Stimulated activated effector memory CD8-positive, alpha-beta T cell treated with anti-CD3 and anti-CD28 coated beads, Interleukin-12 subunit alpha, Interleukin-12 subunit beta, amount 100 ng/mL, for 72 hours (primary cell): Measurements from ENCODE around the gene CCM2.

ENCODE experiments used
- ATAC-seq: fragments of 150-1000 bp; cut with Tn5 transposase; 2 replicates; pipeline ENCODE4 v1.10.0; 2021
- DNase-seq, 2 donors: peaks; one replicate each; pipeline ENCODE4 v3.0.0; 2021 to 2022; ENCODE audit warnings: low spot score in 2 of 2
- H3K27ac Mint-ChIP-seq: one replicate; pipeline ENCODE4 v1.8.0; 2022; ENCODE audit warnings: mild to moderate bottlenecking, mixed read lengths
- H3K36me3 Mint-ChIP-seq: one replicate; pipeline ENCODE4 v1.8.0; 2022; ENCODE audit warnings: mild to moderate bottlenecking, mixed read lengths
- H3K4me1 Mint-ChIP-seq: one replicate; pipeline ENCODE4 v1.8.0; 2022; ENCODE audit warnings: mixed read lengths
- H3K4me3 Mint-ChIP-seq: one replicate; pipeline ENCODE4 v1.8.0; 2022; ENCODE audit warnings: mild to moderate bottlenecking, mixed read lengths
- H3K9me3 Mint-ChIP-seq: one replicate; pipeline ENCODE4 v1.8.0; 2022; ENCODE audit warnings: mixed read lengths

CCM2 gene

GRCh38 chr7:45066409-45066808 lies 66.4 kb downstream of the CCM2 start:
- no peak overlapping the region for H3K4me3 Mint-ChIP-seq
- ATAC-seq: no peak
- DNase-seq: no peak
- H3K27ac Mint-ChIP-seq: peak overlapping the region; percentile 57
- peaks cover 59% of the 10 kb centered on the region for H3K4me1 Mint-ChIP-seq
- no peaks in the 10 kb centered on the region for H3K9me3 Mint-ChIP-seq
- peaks cover 100% of the 10 kb centered on the region for H3K36me3 Mint-ChIP-seq

GRCh38 chr7:45067582-45067981 lies 67.6 kb downstream of the CCM2 start:
- H3K9me3 Mint-ChIP-seq: no peaks in the 10 kb centered on the region
- no peak for ATAC-seq
- H3K27ac Mint-ChIP-seq: peak overlapping the region; percentile 84
- H3K36me3 Mint-ChIP-seq: peaks cover 96% of the 10 kb centered on the region
- H3K4me1 Mint-ChIP-seq: peaks cover 49% of the 10 kb centered on the region
- H3K4me3 Mint-ChIP-seq: no peak overlapping the region
- DNase-seq: no peak

GRCh38 chr7:45068236-45069023 lies 68.4 kb downstream of the CCM2 start:
- H3K9me3 Mint-ChIP-seq: no peaks in the 10 kb centered on the region
- H3K4me1 Mint-ChIP-seq: peaks cover 49% of the 10 kb centered on the region
- no peak overlapping the region for H3K4me3 Mint-ChIP-seq
- peak overlapping the region; percentile 84 for H3K27ac Mint-ChIP-seq
- DNase-seq (no peak), ATAC-seq (no peak)
- H3K36me3 Mint-ChIP-seq: peaks cover 96% of the 10 kb centered on the region

- Mint-ChIP-seq H3K4me3 (no peak overlapping the region), H3K36me3 (peaks cover 96% of the 10 kb centered on the region), H3K27ac (peak overlapping the region; percentile 84), H3K9me3 (no peaks in the 10 kb centered on the region), H3K4me1 (peaks cover 53% of the 10 kb centered on the region)
- DNase-seq (no peak), ATAC-seq (no peak)
These were observed 69.6 kb downstream of the CCM2 start for GRCh38 chr7:45069444-45070253.

- no peak overlapping the region for H3K4me3 Mint-ChIP-seq
- DNase-seq (no peak), ATAC-seq (no peak)
- peak overlapping the region; percentile 84 for H3K27ac Mint-ChIP-seq
- no peaks in the 10 kb centered on the region for H3K9me3 Mint-ChIP-seq
- peaks cover 52% of the 10 kb centered on the region for H3K4me1 Mint-ChIP-seq
- H3K36me3 Mint-ChIP-seq: peaks cover 96% of the 10 kb centered on the region
These were observed 70.2 kb downstream of the CCM2 start for GRCh38 chr7:45070254-45070642.

GRCh38 chr7:45071528-45071927 lies 71.5 kb downstream of the CCM2 start:
- H3K4me3 Mint-ChIP-seq: no peak overlapping the region
- no peak for DNase-seq
- ATAC-seq: no peak
- peak overlapping the region; percentile 56 for H3K27ac Mint-ChIP-seq
- H3K36me3 Mint-ChIP-seq: peaks cover 94% of the 10 kb centered on the region
- no peaks in the 10 kb centered on the region for H3K9me3 Mint-ChIP-seq
- peaks cover 44% of the 10 kb centered on the region for H3K4me1 Mint-ChIP-seq

- no peak for DNase-seq
- Mint-ChIP-seq H3K4me1 (peaks cover 44% of the 10 kb centered on the region), H3K9me3 (no peaks in the 10 kb centered on the region), H3K27ac (peak overlapping the region; percentile 56), H3K36me3 (peaks cover 94% of the 10 kb centered on the region), H3K4me3 (no peak overlapping the region)
- ATAC-seq: no peak
These were observed 72.4 kb downstream of the CCM2 start for GRCh38 chr7:45072131-45073030.

- Mint-ChIP-seq H3K27ac (peak overlapping the region; percentile 56), H3K9me3 (no peaks in the 10 kb centered on the region), H3K4me1 (peaks cover 41% of the 10 kb centered on the region), H3K36me3 (peaks cover 94% of the 10 kb centered on the region), H3K4me3 (no peak overlapping the region)
- ATAC-seq (no peak), DNase-seq (no peak)
These were observed 73.2 kb downstream of the CCM2 start for GRCh38 chr7:45073031-45073785.

- H3K36me3 Mint-ChIP-seq: peaks cover 88% of the 10 kb centered on the region
- no peaks in the 10 kb centered on the region for H3K9me3 Mint-ChIP-seq
- no peak for DNase-seq
- H3K4me1 Mint-ChIP-seq: peaks cover 38% of the 10 kb centered on the region
- H3K27ac Mint-ChIP-seq: peak overlapping the region; percentile 56
- H3K4me3 Mint-ChIP-seq: no peak overlapping the region
- no peak for ATAC-seq
These were observed 74.0 kb downstream of the CCM2 start for GRCh38 chr7:45073786-45074527.

- peaks cover 46% of the 10 kb centered on the region for H3K4me1 Mint-ChIP-seq
- H3K27ac Mint-ChIP-seq: peak overlapping the region; percentile 73
- ATAC-seq (no peak), DNase-seq (no peak)
- no peaks in the 10 kb centered on the region for H3K9me3 Mint-ChIP-seq
- H3K4me3 Mint-ChIP-seq: no peak overlapping the region
- peaks cover 80% of the 10 kb centered on the region for H3K36me3 Mint-ChIP-seq
These were observed 74.7 kb downstream of the CCM2 start for GRCh38 chr7:45074528-45075354.

- Mint-ChIP-seq H3K9me3 (no peaks in the 10 kb centered on the region), H3K4me1 (peaks cover 51% of the 10 kb centered on the region), H3K36me3 (peaks cover 79% of the 10 kb centered on the region), H3K27ac (peak overlapping the region; percentile 73), H3K4me3 (no peak overlapping the region)
- DNase-seq (no peak), ATAC-seq (no peak)
These were observed 75.3 kb downstream of the CCM2 start for GRCh38 chr7:45075355-45075644.

- Mint-ChIP-seq H3K4me1 (peaks cover 51% of the 10 kb centered on the region), H3K27ac (no peak overlapping the region), H3K36me3 (peaks cover 77% of the 10 kb centered on the region), H3K4me3 (no peak overlapping the region), H3K9me3 (no peaks in the 10 kb centered on the region)
- DNase-seq (no peak), ATAC-seq (no peak)
These were observed 76.1 kb downstream of the CCM2 start for GRCh38 chr7:45075871-45076796.

- H3K4me3 Mint-ChIP-seq: no peak overlapping the region
- ATAC-seq (no peak), DNase-seq (no peak)
- peak overlapping the region; percentile 81 for H3K27ac Mint-ChIP-seq
- no peaks in the 10 kb centered on the region for H3K9me3 Mint-ChIP-seq
- peaks cover 71% of the 10 kb centered on the region for H3K36me3 Mint-ChIP-seq
- peaks cover 51% of the 10 kb centered on the region for H3K4me1 Mint-ChIP-seq
These were observed 76.9 kb downstream of the CCM2 start for GRCh38 chr7:45076946-45077345.
